ENCODE data around the gene ZNF280D. TPM values are rescaled to one million over a fixed set of nuclear protein-coding genes. Genes with fewer than 3 reads are reported as not detected.

ZNF280D gene
- total and polyA plus RNA-seq, 4 donors, result 9.3 to 88.4 (median 28.2) TPM

DNA sequence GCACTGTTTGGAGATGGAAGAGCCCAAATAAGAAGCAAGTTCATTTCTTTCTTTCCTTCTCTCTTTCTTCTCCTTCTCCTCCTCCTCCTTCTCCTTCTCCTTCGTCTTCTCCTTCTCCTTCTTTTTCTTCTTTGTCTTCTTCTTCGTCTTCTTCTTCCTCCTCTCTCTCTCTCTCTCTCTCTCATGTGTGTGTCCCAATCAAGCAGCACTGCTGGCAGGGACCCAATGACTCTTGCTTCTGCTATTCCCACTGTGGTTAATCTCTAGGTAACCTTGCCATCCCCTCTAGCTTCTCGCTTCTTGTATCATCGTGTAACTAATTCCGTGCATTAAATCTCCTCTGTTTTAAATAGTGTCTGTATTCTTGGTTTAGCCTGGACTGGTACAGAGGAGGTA is 26.1 kb upstream of the ZNF280D start:
- Histone ChIP-seq H3K9me3 (ENCODE audit: control insufficient read depth in 4 of 4, insufficient read depth in 3 of 4, low read length in 3 of 4) (no peaks in the 10 kb centered on the region), H3K27ac (ENCODE audit: low read depth in 1 of 2, low read length in 1 of 2) (no peak overlapping the region), H3K4me3 (no peak overlapping the region), H3K9ac (ENCODE audit: insufficient read depth in 1 of 2, low read length in 2 of 2) (no peak overlapping the region), H3K36me3 (ENCODE audit: control insufficient read depth in 4 of 4, insufficient read depth in 4 of 4, low read length in 4 of 4) (no peaks in the 10 kb centered on the region), H3K4me1 (ENCODE audit: control insufficient read depth in 5 of 5, insufficient read depth in 5 of 5, low read length in 5 of 5) (peaks cover 0 to 22% (median 7%) of the 10 kb centered on the region in 5 donors), H3K27me3 (ENCODE audit: control insufficient read depth in 3 of 3, insufficient read depth in 3 of 3, low read length in 2 of 3) (no peaks in the 10 kb centered on the region)
- TF ChIP-seq, protein P1, sequence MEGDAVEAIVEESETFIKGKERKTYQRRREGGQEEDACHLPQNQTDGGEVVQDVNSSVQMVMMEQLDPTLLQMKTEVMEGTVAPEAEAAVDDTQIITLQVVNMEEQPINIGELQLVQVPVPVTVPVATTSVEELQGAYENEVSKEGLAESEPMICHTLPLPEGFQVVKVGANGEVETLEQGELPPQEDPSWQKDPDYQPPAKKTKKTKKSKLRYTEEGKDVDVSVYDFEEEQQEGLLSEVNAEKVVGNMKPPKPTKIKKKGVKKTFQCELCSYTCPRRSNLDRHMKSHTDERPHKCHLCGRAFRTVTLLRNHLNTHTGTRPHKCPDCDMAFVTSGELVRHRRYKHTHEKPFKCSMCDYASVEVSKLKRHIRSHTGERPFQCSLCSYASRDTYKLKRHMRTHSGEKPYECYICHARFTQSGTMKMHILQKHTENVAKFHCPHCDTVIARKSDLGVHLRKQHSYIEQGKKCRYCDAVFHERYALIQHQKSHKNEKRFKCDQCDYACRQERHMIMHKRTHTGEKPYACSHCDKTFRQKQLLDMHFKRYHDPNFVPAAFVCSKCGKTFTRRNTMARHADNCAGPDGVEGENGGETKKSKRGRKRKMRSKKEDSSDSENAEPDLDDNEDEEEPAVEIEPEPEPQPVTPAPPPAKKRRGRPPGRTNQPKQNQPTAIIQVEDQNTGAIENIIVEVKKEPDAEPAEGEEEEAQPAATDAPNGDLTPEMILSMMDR (IDR thresholded peaks at IDR 0.05; ENCODE audit: control extremely low read depth, extremely low read depth), result no peak
- DNase-seq, result peak in 1 of 3 donors; percentile 32
- no peak for ATAC-seq (ENCODE audit: insufficient read depth, low FRiP score)
- 44 to 72% methylated on average over 4 to 5 of the region's 5 CpGs for WGBS, 2 donors

DNA sequence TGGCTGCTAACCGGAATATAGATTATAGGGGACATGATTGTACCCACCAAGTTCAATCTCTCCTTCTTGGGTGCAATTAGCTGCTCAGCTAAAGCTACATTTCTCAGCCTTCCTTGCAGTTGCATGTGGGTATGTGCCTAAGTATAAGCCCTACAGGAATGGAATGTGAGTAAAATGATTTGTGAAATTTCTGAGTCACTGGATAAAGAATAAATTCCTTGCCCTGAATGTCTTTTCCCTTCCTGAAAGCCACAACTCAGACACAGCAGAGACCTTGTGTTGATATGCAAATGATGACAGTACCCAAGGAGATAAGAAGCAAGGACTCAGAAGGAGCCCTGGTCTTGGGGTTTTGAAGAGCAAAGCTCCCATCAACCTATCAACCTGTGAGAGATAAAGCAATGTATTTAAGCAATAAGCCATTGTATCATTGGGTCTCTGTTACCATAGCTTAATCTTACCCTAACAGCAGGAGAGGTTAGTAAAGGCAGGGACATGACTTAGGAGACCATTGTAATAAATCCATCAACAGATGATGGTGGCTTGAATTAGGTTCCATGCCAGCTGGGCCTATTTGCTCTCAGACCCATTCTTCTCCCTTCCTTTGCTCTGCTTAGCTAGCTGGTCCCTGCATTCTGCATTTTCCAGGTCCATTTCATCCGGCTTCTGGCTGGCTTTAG is 25.6 kb upstream of the ZNF280D start:
- H3K9me3 ChIP-seq (ENCODE audit: control insufficient read depth in 4 of 4, insufficient read depth in 3 of 4, low read length in 3 of 4), result no peaks in the 10 kb centered on the region
- TF ChIP-seq, protein P1 (IDR thresholded peaks at IDR 0.05; ENCODE audit: control extremely low read depth, extremely low read depth), result no peak
- H3K36me3 ChIP-seq (ENCODE audit: control insufficient read depth in 4 of 4, insufficient read depth in 4 of 4, low read length in 4 of 4), result no peaks in the 10 kb centered on the region
- no peaks in the 10 kb centered on the region for H3K27me3 ChIP-seq (ENCODE audit: control insufficient read depth in 3 of 3, insufficient read depth in 3 of 3, low read length in 2 of 3)
- no peak overlapping the region for H3K4me3 ChIP-seq
- DNase-seq (no peak), ATAC-seq (ENCODE audit: insufficient read depth, low FRiP score) (no peak)
- no peak overlapping the region for H3K9ac ChIP-seq (ENCODE audit: insufficient read depth in 1 of 2, low read length in 2 of 2)
- no peak overlapping the region for H3K27ac ChIP-seq (ENCODE audit: low read depth in 1 of 2, low read length in 1 of 2)
- whole genome bisulfite sequencing, 2 donors, result 90 to 91% methylated on average over 2 of the region's 2 CpGs
- H3K4me1 ChIP-seq (ENCODE audit: control insufficient read depth in 5 of 5, insufficient read depth in 5 of 5, low read length in 5 of 5), result peaks cover 0 to 22% (median 7%) of the 10 kb centered on the region in 5 donors

DNA sequence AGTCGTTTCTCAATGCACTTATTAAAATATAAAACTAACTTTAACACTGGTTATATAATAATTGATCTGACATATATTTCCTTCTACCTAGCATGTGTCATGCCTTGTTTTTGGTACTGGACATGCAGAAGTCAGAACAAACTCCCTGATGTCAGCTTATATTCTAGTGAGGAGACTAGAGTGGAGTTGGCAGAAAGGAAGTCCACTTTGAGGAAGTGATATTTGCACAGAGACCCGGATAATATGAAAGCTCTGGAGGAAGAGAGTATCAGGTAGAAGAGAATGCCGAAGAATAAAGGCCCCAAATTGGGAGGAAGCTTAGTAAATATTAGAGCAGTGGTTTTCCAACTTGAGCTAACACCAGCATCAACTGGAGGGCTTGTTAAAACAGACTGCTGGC is 24.6 kb upstream of the ZNF280D start:
- Histone ChIP-seq H3K27ac (ENCODE audit: low read depth in 1 of 2, low read length in 1 of 2) (no peak overlapping the region), H3K4me1 (ENCODE audit: control insufficient read depth in 5 of 5, insufficient read depth in 5 of 5, low read length in 5 of 5) (peaks cover 0 to 18% (median 6%) of the 10 kb centered on the region in 5 donors), H3K9ac (ENCODE audit: insufficient read depth in 1 of 2, low read length in 2 of 2) (no peak overlapping the region), H3K27me3 (ENCODE audit: control insufficient read depth in 3 of 3, insufficient read depth in 3 of 3, low read length in 2 of 3) (no peaks in the 10 kb centered on the region), H3K9me3 (ENCODE audit: control insufficient read depth in 4 of 4, insufficient read depth in 3 of 4, low read length in 3 of 4) (no peaks in the 10 kb centered on the region), H3K36me3 (ENCODE audit: control insufficient read depth in 4 of 4, insufficient read depth in 4 of 4, low read length in 4 of 4) (no peaks in the 10 kb centered on the region), H3K4me3 (no peak overlapping the region)
- TF ChIP-seq, protein P1 (IDR thresholded peaks at IDR 0.05; ENCODE audit: control extremely low read depth, extremely low read depth), result no peak
- 45 to 52% methylated on average over 3 of the region's 3 CpGs for WGBS, 2 donors
- DNase-seq (no peak), ATAC-seq (ENCODE audit: insufficient read depth, low FRiP score) (no peak)
